GM18507 (cell line): ENCODE data around the gene PPFIBP1.
"Not testable (repeated sequence)": the region's sequence is repeated elsewhere in the genome, so short reads cannot be mapped to it uniquely, and the experiment has no call there.

Source experiments
- DNase-seq: peaks from one replicate; pipeline ENCODE4 v3.0.0; 2011; ENCODE audit warnings: low read depth; ENCODE audit not compliant: insufficient read length; ENCODE audit errors: extremely low spot score
- FAIRE-seq: peaks from 2 replicates; lab custom pipeline; 2011; peaks lifted over from hg19 to GRCh38; lab: Jason Lieb, UNC

The PPFIBP1 gene

GRCh38 chr12:27555925-27556778, 32.1 kb downstream of the PPFIBP1 start:
- DNase-seq = no peak
- FAIRE-seq = peak; percentile 77

DNA sequence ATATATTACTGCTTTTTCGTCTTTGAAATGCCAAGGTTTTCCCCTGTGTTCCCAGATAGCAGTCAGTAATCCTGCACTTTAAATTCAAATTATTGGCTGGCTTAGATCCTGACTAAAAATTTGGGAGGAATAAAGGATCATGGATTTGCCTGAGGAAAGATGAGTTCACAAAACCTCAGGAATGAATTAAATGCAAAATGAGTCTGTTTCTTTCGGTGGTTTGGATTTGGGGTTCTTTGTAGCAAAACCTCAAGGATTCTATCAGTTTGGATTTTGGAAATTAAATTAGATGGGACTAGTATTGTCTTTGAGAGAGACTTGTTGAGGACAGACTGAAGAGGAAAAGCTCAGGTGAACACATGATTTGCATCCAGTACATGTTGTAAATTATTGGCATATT, 36.1 kb downstream of the PPFIBP1 start:
- no peak for DNase-seq

DNA sequence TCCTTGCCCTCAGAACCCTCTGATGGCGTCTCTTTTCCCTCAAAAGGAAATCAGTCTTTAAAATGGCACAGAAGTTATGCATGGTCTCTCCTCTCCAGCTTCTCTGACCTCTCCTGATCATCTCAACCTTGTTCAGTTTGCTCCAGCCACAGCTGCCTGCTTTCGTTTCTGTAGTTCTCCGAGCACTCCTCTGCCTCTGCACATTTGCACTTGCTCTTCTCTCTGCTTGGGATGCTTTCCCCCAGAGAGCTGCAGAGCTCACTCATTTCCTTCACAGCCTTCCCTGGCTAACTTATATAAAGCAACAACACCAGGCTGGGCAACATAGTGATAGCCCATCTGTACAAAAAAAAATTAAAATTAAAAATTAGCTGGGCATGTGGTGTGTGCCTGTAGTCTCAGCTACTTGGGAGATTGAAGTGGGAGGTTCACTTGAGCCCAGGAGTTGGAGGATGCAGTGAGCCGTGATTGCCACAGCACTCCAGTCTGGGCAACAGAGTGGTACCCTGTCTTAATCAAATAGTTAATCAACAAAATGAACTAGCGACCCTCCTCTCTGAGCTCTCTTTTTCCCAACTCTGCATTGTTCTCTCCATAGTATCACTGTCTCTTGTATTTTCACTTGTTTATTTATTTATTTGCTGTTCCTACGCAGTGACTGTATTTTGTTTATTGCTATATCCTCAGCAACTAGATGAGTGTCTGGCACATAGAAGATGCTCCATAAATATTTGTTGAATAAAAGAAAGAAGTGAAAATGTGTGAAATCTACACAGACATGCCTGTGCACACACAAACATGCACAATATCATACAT, 37.7 kb downstream of the PPFIBP1 start:
- FAIRE-seq (no peak), DNase-seq (no peak)

More for the DNA sequence above, 36.1 kb downstream of the PPFIBP1 start:
- no peak for FAIRE-seq

DNA sequence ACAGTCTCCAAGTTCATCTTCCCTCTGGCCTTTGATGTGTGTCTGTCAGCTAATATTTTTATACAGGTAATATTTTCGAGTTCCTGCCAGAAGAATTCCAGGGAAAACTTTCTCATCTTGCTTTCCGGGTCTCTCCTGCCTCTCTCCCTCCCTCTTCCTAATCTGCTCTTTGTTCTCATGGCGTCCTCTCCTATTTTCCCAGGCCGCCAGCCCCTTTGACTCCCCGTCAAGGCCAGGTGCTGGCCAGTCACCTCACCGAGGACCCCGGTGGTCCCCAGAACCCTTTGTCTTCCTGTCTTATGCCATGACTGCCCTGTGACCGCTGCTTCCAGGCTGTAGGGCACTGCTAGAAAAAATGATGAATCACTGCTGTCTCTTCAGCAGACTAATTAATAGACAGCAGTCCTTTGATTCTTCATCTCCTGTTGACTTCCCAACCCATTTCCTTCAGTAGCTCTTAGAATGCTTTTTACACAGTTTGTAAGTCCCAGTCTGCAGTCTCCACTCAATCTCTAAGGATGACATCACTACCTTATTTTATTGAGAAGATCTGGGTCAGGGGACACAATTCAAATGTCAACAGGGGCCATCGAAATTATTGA, 40.7 kb downstream of the PPFIBP1 start:
- DNase-seq (no peak), FAIRE-seq (no peak)

- FAIRE-seq (no peak), DNase-seq (no peak)
Measured at GRCh38 chr12:27566159-27566558, 42.2 kb downstream of the PPFIBP1 start.

DNA sequence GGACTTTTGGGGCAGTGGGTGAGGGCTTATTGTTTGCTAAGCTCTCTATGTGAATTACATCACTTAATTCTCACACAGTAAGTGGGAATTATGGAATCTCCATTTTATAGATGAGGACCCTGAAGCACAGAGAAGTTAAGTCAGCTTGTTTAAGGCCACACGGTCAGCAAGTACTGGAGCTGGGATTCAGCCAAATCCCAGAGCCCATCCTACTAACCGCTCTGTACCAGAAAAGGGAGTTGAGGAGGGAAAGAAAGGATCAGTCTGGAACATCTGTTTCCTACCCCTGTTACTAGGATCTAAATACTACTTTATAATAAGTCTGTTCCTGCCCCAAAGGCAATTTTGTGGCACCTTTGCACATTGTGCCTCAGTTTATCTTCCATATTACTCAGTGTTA, 42.6 kb downstream of the PPFIBP1 start:
- FAIRE-seq (no peak), DNase-seq (no peak)

DNA sequence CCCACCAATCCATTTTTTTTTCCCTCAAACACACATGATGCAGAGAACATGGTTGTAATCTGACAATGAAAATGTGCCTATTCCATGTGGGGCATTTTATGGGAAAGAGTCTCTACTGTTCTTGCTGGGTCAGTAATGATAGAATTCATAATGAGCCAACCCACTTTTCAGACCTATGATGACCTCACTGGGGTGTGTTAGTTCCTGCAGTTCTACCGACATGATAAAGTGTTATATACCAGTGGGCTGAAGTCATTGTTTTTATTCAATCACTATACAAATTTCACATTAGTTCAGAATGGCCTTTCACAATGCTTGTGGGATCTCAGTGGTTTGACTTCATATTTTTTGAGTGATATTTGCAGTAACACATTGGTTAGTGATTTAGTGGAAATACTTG, 47.5 kb downstream of the PPFIBP1 start:
- FAIRE-seq (no peak), DNase-seq (no peak)

DNA sequence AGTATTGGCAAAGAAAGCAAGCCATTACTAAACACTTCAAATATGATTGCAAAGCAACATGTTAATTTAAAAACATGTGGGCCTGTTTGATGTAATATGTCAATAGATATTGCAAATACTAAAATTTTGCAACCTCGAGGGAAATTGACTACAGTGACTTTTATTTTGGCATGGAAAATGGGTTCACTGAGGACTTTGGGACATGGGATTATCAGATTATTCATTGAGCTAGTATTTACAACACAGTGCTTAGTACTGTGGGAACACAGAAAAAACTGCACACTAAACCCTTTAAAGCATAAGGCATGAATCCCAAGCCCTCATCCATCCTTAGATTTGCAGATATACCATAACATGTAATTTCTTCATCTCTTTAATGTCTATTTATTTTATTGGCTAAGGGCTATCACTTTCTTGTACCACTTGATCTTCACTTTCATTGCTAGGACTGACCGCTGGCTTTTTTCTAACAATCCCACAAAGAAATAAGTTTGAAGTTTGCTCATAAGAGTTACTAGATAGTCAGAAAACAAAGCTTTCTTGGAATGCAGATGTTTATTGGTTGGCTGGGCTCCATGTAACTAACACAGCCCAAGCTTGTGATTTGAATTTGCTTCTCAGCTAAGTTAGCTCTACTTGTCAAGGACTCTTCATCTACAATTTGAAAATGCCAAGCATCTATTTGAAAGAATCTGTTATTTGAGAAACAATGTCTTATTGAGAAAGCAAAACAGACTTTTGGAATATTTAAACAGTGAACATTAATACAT, 48.7 kb downstream of the PPFIBP1 start:
- DNase-seq = no peak
- peak; percentile 29 for FAIRE-seq

DNA sequence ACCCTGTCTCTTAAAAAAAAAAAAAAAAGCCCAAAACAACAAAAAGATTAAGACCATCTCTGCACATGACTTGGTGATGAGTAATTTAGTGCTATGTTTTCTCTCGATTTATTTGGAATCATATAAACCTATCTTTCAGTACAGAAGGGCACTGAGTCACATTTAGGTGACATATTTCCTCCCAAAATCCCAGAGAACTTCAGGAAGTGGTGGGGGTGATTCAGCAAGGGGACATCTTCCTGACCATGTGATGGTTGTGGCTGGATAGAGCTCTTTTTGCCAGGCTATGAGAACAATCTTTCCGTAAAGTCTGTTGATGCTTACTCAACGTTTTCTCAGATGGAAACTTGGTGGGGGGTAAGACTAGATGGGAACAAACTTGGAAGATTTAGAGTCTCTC, 50.0 kb downstream of the PPFIBP1 start:
- FAIRE-seq = no peak
- no peak for DNase-seq

DNA sequence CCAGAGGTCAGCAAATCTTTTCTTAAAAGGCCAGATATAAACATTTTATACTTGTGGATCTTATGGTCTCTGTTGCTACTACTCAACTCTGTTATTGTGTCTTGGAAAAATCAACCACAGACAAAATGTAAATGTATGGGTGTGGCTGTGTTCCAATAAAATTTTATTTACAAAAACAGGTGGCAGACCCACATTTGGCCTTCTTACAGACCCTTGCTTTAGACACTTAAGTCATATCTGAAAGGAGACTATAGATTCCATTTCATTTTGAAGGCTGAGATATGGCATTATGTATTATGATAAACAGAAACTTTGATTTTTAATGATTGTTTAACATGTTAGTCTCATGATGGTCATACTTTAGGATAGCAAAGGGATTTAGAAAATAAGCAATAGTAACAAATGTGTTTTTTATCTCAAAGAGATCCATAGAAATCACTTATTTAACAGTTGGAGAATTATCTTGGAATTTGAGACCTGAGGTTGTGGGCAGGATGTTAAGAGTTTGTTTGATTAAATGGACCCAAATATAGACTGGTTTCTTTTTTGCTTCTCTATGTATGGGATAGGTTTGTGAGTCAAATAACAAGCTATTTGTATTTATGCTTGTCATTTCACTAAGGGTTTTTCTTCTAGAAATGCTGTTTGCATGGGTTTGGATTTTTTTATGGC, 51.2 kb downstream of the PPFIBP1 start:
- FAIRE-seq = peak; percentile 36
- DNase-seq = no peak

DNA sequence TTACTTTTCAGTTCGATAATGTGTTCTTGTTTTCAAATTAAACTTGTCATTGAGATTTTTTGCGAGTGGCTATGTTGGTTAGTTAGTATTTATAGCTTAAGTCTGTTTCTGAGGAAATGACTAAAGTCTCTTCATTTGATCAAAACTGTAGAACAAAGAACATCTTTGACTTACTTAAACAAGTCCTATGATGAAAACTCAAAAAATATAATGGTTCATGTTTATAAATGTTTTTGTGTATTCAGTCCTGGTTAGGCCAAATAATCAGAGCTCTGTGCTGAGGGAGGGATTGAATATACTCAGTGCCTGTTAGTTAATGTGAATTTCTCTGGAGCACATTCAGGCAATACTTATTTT, 51.7 kb downstream of the PPFIBP1 start:
- FAIRE-seq (no peak), DNase-seq (no peak)

GRCh38 chr12:27576667-27577347, 52.8 kb downstream of the PPFIBP1 start:
- peak; percentile 90 for FAIRE-seq

GRCh38 chr12:27577688-27578087, 53.7 kb downstream of the PPFIBP1 start:
- DNase-seq (no peak), FAIRE-seq (no peak)

More at GRCh38 chr12:27576667-27577347, 52.8 kb downstream of the PPFIBP1 start:
- no peak for DNase-seq

GRCh38 chr12:27578689-27579372, 54.8 kb downstream of the PPFIBP1 start:
- DNase-seq (no peak), FAIRE-seq (peak; percentile 75)

GRCh38 chr12:27580561-27581330, 56.7 kb downstream of the PPFIBP1 start:
- DNase-seq (no peak), FAIRE-seq (no peak)

DNA sequence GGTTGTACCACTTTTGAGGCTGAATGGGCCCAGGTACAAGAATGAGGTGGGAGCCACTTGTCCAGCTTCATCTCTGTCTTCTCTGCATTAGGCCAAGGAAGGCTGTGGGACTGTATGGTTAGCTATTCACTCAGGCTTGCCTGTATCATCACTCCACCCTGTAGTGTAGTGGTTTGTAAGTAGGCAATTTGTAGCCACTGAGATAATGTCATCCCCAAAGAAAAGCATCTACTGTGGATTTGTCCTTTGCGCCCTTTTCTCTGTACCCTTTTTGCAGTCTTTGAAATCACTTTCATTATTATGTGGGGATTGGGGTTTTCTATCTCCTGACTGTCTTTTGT, 57.3 kb downstream of the PPFIBP1 start:
- not testable (repeated sequence) for DNase-seq, FAIRE-seq

GRCh38 chr12:27581833-27582232, 57.8 kb downstream of the PPFIBP1 start:
- DNase-seq = not testable (repeated sequence)
- peak; percentile 49 for FAIRE-seq
